BLaER1 (cell line): Measurements from ENCODE around the gene COLQ.

Experiments
- H3K27ac ChIP-seq: shearing (Covaris generic); formaldehyde crosslinking; 2 replicates; pipeline ENCODE4 v1.8.1; 2022
- H3K27me3 ChIP-seq: shearing (Covaris generic); formaldehyde crosslinking; 2 replicates; pipeline ENCODE4 v1.8.1; 2022
- H3K36me3 ChIP-seq: shearing (Covaris generic); formaldehyde crosslinking; 2 replicates; pipeline ENCODE4 v1.8.1; 2022
- H3K4me1 ChIP-seq: shearing (Covaris generic); formaldehyde crosslinking; 2 replicates; pipeline ENCODE4 v1.8.1; 2022
- H3K4me2 ChIP-seq: shearing (Covaris generic); formaldehyde crosslinking; 2 replicates; pipeline ENCODE4 v1.8.1; 2022
- H3K4me3 ChIP-seq: shearing (Covaris generic); formaldehyde crosslinking; 2 replicates; pipeline ENCODE4 v1.8.1; 2022
- H3K9ac ChIP-seq: shearing (Covaris generic); formaldehyde crosslinking; 2 replicates; pipeline ENCODE4 v1.8.1; 2022
- H3K9me3 ChIP-seq: shearing (Covaris generic); formaldehyde crosslinking; 2 replicates; pipeline ENCODE4 v1.8.1; 2022
- H4K20me1 ChIP-seq: shearing (Covaris generic); formaldehyde crosslinking; 2 replicates; pipeline ENCODE4 v1.8.1; 2022
- Cebpa-rat ChIP-seq: shearing (Covaris generic); IDR thresholded peaks from 2 replicates; pipeline ENCODE4 v1.8.1; 2022

COLQ gene

DNA sequence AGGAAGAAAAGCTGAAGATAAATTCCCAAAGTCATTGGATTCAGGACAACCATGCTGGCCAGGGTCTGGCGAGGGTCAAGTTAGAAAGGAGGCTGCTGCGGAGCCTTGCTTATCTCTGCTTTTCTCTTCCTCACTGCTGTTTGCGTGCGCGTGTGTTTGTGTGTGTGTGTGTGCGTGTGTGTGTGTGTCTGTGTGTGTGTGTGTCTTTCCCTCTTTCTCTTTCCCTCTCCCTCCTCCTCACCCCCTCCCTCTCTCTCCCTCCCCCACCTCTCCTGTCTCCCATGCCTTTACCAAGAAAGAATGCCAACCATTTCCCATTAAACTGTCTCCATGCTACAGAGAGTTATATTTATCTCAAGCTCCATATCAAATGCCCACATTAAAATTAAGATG lies at the start of gene COLQ:
Gene COLQ, minus strand, starts transcription at position 134 of the 393 bp plus-strand sequence. Its CDS starts 81 bp downstream, at position 53.
- H3K36me3 ChIP-seq: no peaks in the 10 kb centered on the region
- peaks cover 7% of the 10 kb centered on the region; the same call in 1 of the 2 replicates for H3K9me3 ChIP-seq
- H3K27me3 ChIP-seq: no peaks in the 10 kb centered on the region
- no peaks in the 10 kb centered on the region for H4K20me1 ChIP-seq
- H3K4me2 ChIP-seq: peak within 1 kb of the TSS; percentile 70
- peaks cover 24% of the 10 kb centered on the region for H3K4me1 ChIP-seq
- no peak within 1 kb of the TSS for H3K4me3 ChIP-seq
- TF ChIP-seq Cebpa-rat: no peak
- peak within 1 kb of the TSS; percentile 40 for H3K27ac ChIP-seq
- H3K9ac ChIP-seq: no peak within 1 kb of the TSS

DNA sequence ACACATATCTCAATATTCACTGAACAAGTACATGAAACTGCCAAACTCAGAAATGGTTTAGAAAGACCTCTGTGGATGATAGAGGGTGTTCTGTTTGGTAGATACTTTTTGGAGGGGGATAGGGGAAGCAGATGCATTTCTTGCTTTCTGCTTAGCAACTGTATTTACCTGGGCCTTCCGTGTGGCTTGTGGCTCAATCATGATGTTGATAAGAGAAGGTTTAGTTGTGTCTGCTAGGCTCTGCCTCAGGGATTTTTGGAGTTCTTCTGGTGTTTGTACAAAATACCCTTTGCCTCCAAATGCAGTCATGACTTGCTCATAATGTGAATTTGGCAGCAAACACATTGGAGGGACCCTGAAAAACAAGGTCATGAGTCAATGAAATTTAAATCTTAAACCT lies 41.7 kb upstream of the COLQ start:
- Histone ChIP-seq H3K4me2 (no peak overlapping the region), H3K27ac (no peak overlapping the region), H3K27me3 (no peaks in the 10 kb centered on the region), H3K9ac (no peak overlapping the region), H4K20me1 (0 out of 2 replicates have a peak, but pooled peaks cover 5% of the 10 kb centered on the region), H3K4me3 (no peak overlapping the region), H3K4me1 (peaks cover 8% of the 10 kb centered on the region), H3K36me3 (peaks cover 84% of the 10 kb centered on the region), H3K9me3 (no peaks in the 10 kb centered on the region)
- no peak for TF ChIP-seq Cebpa-rat

DNA sequence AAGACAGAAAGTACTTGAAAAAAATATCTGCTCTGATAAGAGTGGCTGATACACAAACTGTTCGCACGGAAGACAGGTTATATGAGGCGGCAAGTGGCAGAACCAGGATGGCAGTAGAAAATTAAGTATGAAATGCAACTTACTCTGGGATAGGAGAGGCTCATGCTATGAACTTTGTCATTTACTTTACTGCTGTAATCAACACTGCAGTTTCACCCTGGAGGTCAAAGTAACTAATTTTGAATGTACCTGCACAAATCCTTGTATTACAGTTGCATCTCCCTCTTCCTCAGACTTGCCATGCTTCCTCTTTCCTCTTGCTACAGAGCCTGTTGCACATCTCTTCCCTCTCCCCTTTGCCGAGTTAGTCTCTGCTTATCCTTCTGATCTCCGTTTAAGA lies 41.1 kb upstream of the COLQ start:
- Histone ChIP-seq H3K36me3 (peaks cover 77% of the 10 kb centered on the region), H3K27ac (no peak overlapping the region), H3K4me3 (no peak overlapping the region), H3K9me3 (no peaks in the 10 kb centered on the region), H3K27me3 (no peaks in the 10 kb centered on the region), H3K4me1 (peaks cover 15% of the 10 kb centered on the region), H3K4me2 (no peak overlapping the region), H4K20me1 (0 out of 2 replicates have a peak, but pooled peaks cover 5% of the 10 kb centered on the region), H3K9ac (no peak overlapping the region)
- no peak for TF ChIP-seq Cebpa-rat

DNA sequence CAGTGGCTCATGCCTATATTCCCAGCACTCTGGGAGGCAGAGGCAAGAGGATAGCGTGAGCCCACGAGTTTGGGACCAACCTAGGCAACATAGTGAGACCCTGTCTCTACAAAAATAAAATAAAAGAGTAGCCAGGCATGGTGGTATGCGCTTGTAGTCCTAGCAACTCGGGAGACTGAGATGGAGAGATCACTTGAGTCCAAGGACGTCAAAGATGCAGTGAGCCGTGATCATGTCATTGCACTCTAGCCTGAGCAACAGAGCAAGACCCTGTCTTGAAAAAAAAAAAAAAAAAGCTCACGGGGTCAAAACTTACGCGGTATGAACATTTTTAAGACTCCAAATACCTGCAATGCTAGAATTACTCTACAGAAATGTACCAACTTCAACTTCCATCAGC lies 37.1 kb upstream of the COLQ start:
- Histone ChIP-seq H4K20me1 (peaks cover 10% of the 10 kb centered on the region; the same call in 1 of the 2 replicates), H3K4me3 (no peak overlapping the region), H3K9ac (no peak overlapping the region), H3K27me3 (no peaks in the 10 kb centered on the region), H3K4me1 (peaks cover 40% of the 10 kb centered on the region), H3K4me2 (peak overlapping the region; percentile 60), H3K27ac (no peak overlapping the region), H3K9me3 (no peaks in the 10 kb centered on the region), H3K36me3 (peaks cover 48% of the 10 kb centered on the region)
- no peak for TF ChIP-seq Cebpa-rat

DNA sequence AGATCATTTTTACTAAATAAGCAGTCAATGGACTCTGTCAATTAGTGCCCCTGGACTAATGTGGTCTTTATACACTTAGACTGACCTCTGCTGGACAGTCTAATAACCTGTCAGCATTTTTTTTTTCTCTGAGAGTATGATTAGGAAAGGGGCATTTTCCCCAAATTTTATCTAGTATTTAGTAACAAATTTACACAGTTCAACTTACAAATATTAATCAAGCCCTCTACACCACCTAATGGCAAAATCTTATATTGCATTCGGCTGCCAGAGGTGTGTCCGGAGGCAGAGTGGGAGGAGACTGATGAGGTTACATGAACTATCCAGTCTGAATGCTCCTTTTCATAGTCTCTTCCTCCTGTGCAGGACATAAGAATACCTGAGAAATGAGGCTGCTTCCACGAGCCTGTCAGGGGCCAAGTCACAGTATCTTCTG lies 36.0 kb upstream of the COLQ start:
- Histone ChIP-seq H3K9me3 (no peaks in the 10 kb centered on the region), H3K4me2 (peak overlapping the region; percentile 72), H3K27me3 (no peaks in the 10 kb centered on the region), H3K9ac (no peak overlapping the region), H3K27ac (no peak overlapping the region), H4K20me1 (peaks cover 10% of the 10 kb centered on the region; the same call in 1 of the 2 replicates), H3K4me3 (no peak overlapping the region), H3K4me1 (peaks cover 40% of the 10 kb centered on the region), H3K36me3 (peaks cover 44% of the 10 kb centered on the region)
- TF ChIP-seq Cebpa-rat: no peak

DNA sequence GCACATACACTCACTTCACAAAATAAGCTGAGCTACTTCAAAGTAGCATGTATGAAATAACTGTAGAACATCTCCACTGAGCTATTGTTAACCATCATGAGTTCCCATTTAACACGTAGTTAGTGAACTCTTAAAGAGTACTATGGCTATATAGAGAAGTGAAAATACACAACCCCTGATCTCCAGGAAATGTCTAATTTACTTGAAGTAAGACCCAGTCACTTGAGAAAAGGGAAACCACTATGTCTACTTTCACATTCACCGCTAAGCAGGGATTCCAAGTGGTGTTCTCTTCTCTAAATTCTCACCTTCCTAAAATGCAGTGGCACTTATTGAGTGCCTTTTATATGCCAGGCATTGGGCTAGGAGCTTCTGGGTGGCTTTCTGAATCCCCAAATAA lies 35.0 kb upstream of the COLQ start:
- Histone ChIP-seq H3K27ac (no peak overlapping the region; the same call in 1 of the 2 replicates), H3K9ac (no peak overlapping the region), H3K36me3 (peaks cover 44% of the 10 kb centered on the region), H3K4me3 (no peak overlapping the region), H3K9me3 (no peaks in the 10 kb centered on the region), H3K27me3 (no peaks in the 10 kb centered on the region), H4K20me1 (peaks cover 10% of the 10 kb centered on the region; the same call in 1 of the 2 replicates), H3K4me1 (peaks cover 42% of the 10 kb centered on the region), H3K4me2 (peak overlapping the region; percentile 72)
- TF ChIP-seq Cebpa-rat: no peak

DNA sequence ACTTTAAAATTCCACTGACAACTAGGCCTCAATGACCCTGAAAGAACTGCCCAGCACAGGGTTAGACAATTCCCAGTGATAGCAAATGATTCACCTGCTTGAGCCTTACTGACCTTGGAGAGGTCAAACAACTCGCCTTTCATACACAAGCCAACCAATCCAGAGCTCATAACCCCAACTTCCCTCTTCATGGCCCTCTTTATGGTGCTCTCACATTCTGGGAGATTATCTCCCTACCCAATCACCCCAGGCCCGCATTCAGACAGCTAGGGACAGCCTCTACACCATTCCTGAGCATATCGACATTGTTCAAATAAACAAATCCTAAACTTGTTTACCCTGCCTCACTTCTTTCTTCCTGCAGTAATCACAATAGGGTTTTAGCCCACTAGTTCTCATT lies 32.2 kb upstream of the COLQ start:
- Histone ChIP-seq H3K27ac (no peak overlapping the region), H4K20me1 (peaks cover 5% of the 10 kb centered on the region; the same call in 1 of the 2 replicates), H3K36me3 (peaks cover 41% of the 10 kb centered on the region), H3K4me1 (peaks cover 45% of the 10 kb centered on the region), H3K4me2 (no peak overlapping the region), H3K4me3 (no peak overlapping the region), H3K9me3 (0 out of 2 replicates have a peak, but pooled peaks cover 13% of the 10 kb centered on the region), H3K9ac (no peak overlapping the region), H3K27me3 (no peaks in the 10 kb centered on the region)
- TF ChIP-seq Cebpa-rat: no peak

DNA sequence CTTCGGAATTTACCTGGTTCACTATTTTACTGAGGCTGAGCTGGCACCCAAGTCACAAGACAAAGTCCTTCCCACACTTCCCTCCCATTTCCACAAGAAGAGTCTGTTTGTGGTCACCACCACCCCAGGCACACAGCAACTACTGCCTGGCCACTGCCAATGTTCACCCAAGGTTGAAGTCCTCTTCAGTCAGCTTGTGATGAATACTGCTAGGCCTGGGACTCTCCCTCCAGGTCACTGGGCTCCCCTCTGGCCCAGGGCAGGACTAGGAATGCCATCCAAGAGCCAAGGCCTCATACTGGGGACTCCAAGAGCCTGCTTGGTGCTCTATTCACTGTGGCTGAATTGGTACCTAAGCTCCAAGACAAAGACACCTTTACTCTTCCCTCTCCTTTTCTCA lies 30.4 kb upstream of the COLQ start:
- H3K27ac ChIP-seq: no peak overlapping the region
- peaks cover 26% of the 10 kb centered on the region for H3K4me1 ChIP-seq
- no peak overlapping the region for H3K4me3 ChIP-seq
- H3K4me2 ChIP-seq: no peak overlapping the region
- peaks cover 42% of the 10 kb centered on the region for H3K36me3 ChIP-seq
- peaks cover 25% of the 10 kb centered on the region for H3K9me3 ChIP-seq
- no peak overlapping the region for H3K9ac ChIP-seq
- TF ChIP-seq Cebpa-rat: no peak
- H4K20me1 ChIP-seq: peaks cover 2% of the 10 kb centered on the region; the same call in 1 of the 2 replicates
- H3K27me3 ChIP-seq: no peaks in the 10 kb centered on the region

DNA sequence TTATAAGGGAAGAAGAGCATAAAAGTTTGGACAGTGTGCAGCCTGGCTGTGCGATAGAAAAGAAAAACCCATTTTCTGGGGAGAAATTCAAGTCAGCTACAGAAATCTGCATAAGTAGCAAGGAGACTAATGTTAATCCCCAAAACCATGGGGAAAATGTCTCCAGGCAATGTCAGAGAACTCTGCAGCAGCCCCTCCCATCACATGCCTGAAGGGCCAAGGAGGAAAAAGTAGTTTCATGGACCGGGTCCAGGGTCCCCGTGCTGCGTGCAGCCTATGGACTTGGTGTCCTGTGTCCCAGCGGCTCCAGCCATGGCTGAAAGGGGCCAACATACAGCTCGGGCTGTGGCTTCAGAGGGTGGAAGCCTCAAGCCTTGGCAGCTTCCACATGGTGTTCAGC lies 28.3 kb upstream of the COLQ start:
- H4K20me1 ChIP-seq: no peaks in the 10 kb centered on the region
- H3K4me3 ChIP-seq: no peak overlapping the region
- peaks cover 36% of the 10 kb centered on the region for H3K36me3 ChIP-seq
- H3K27me3 ChIP-seq: no peaks in the 10 kb centered on the region
- no peak overlapping the region for H3K9ac ChIP-seq
- H3K4me1 ChIP-seq: peaks cover 7% of the 10 kb centered on the region; the same call in 1 of the 2 replicates
- H3K27ac ChIP-seq: no peak overlapping the region
- peaks cover 27% of the 10 kb centered on the region for H3K9me3 ChIP-seq
- no peak overlapping the region for H3K4me2 ChIP-seq
- no peak for TF ChIP-seq Cebpa-rat

DNA sequence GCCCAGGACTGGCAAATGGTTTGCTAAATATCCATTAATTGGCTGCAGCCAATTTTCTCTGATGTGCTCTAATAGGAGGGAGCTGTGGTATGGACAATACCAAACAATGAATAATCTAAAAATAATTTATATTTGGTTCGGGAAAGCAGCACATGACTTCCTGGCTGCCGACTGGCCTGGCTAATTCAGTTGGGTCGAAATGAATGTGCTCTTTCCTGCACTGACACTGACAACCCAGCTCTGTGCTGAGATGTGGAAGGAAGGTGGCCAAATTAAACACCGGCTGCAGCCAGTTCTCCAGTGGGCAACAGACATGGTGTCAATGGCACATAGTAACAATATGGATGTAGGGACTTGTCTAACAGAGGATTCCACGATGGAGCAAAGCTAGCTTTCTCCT lies 21.1 kb upstream of the COLQ start:
- no peaks in the 10 kb centered on the region for H4K20me1 ChIP-seq
- TF ChIP-seq Cebpa-rat: no peak
- no peaks in the 10 kb centered on the region for H3K36me3 ChIP-seq
- H3K9ac ChIP-seq: no peak overlapping the region
- H3K9me3 ChIP-seq: peaks cover 9% of the 10 kb centered on the region
- H3K4me1 ChIP-seq: no peaks in the 10 kb centered on the region
- no peaks in the 10 kb centered on the region for H3K27me3 ChIP-seq
- H3K4me2 ChIP-seq: no peak overlapping the region
- H3K4me3 ChIP-seq: no peak overlapping the region
- no peak overlapping the region for H3K27ac ChIP-seq

DNA sequence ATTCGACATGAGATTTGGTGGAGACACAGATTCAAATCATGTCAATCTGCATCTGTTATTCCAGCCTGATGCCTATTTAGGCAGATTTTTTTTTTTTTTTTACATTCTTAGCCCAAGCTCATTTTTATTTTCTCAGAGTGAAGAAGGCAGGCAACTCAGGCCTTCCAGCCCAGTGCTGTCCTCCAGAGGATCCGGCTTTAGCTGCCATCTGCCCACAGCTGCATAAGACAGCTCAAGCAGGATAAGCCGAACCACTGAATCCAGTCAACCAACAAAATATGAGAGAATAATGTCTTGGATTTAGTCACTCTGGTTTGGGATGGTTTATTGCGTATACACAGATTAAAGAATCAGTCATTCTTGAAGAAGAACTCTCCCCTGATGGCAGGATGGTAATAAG lies 19.9 kb upstream of the COLQ start:
- H3K4me3 ChIP-seq: no peak overlapping the region
- H3K27me3 ChIP-seq: no peaks in the 10 kb centered on the region
- TF ChIP-seq Cebpa-rat: no peak
- H3K9ac ChIP-seq: no peak overlapping the region
- no peak overlapping the region for H3K27ac ChIP-seq
- no peak overlapping the region for H3K4me2 ChIP-seq
- H3K9me3 ChIP-seq: no peaks in the 10 kb centered on the region
- H3K36me3 ChIP-seq: no peaks in the 10 kb centered on the region
- H3K4me1 ChIP-seq: no peaks in the 10 kb centered on the region
- no peaks in the 10 kb centered on the region for H4K20me1 ChIP-seq
